Suprapubic skin (tissue), 4 donors: ENCODE data around the gene SPA17.

Experiments
- CTCF ChIP-seq, 2 donors: fragments of 200-600 bp in 1 of 2; fragments of 450-650 bp in 1 of 2; sonication (generic) in 1 of 2; IDR thresholded peaks; one replicate each; pipeline ENCODE4 v1.5.1; 2016 to 2019; ENCODE audit warnings: antibody characterized with exemption in 2 of 2, mild to moderate bottlenecking in 1 of 2, moderate library complexity in 1 of 2
- EP300 ChIP-seq: sonication (generic); formaldehyde crosslinking; IDR thresholded peaks from one replicate; pipeline ENCODE4 v1.6.1; 2017; ENCODE audit warnings: antibody characterized with exemption
- POLR2A ChIP-seq, 2 donors: fragments of 450-650 bp; IDR thresholded peaks; one replicate each; pipeline ENCODE4 v1.6.1; 2017; ENCODE audit warnings: antibody characterized with exemption in 2 of 2, mild to moderate bottlenecking in 2 of 2, moderate library complexity in 2 of 2
- POLR2AphosphoS5 ChIP-seq, 3 donors: sonication (generic); formaldehyde crosslinking; IDR thresholded peaks; one replicate each; pipeline ENCODE4 v1.6.1; 2017; ENCODE audit warnings: antibody characterized with exemption in 3 of 3

- TF ChIP-seq POLR2A (IDR thresholded peaks at IDR 0.05) = no peak
- no peak for TF ChIP-seq CTCF (IDR thresholded peaks at IDR 0.05)
- no peak for TF ChIP-seq EP300
- no peak for TF ChIP-seq POLR2AphosphoS5 (IDR thresholded peaks at IDR 0.05)
Measured at GRCh38 chr11:124643605-124644425, 29.9 kb upstream of the SPA17 start.
